DND-41 (cell line): ENCODE data around the gene DNAH14.

Source experiments
- EZH2 ChIP-seq: IDR thresholded peaks from 3 replicates; pipeline ENCODE4 v1.6.1; 2012; ENCODE audit warnings: borderline replicate concordance, low read depth, mild to moderate bottlenecking, moderate library complexity, low read length, inconsistent platforms; ENCODE audit not compliant: severe bottlenecking
- TF ChIP-seq, protein P1 (sequence below): IDR thresholded peaks from 2 replicates; pipeline ENCODE4 v1.5.1; 2012; ENCODE audit warnings: borderline replicate concordance, low read length, moderate library complexity, mild to moderate bottlenecking; ENCODE audit not compliant: poor library complexity, severe bottlenecking; ENCODE audit errors: extremely low read depth

DNA sequence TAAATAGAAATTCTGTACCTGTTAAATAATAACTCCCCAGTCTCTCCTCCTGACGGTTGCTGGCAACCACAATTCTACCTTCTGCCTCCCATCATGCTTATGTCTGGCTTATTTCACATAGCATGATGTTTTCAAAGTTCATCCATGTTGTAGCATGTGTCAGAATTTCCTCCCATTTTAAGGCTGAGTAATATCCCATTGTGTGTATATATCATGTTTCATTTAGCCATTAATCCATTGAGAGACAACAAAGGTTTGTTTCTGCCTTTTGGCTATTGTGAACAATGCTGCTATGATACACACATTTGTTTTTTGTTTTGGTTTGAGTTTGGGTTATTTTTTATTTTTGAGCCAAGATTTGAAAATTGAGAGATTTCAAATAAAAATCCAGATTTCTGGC, 426.4 kb downstream of the DNAH14 start:
- TF ChIP-seq, protein P1, sequence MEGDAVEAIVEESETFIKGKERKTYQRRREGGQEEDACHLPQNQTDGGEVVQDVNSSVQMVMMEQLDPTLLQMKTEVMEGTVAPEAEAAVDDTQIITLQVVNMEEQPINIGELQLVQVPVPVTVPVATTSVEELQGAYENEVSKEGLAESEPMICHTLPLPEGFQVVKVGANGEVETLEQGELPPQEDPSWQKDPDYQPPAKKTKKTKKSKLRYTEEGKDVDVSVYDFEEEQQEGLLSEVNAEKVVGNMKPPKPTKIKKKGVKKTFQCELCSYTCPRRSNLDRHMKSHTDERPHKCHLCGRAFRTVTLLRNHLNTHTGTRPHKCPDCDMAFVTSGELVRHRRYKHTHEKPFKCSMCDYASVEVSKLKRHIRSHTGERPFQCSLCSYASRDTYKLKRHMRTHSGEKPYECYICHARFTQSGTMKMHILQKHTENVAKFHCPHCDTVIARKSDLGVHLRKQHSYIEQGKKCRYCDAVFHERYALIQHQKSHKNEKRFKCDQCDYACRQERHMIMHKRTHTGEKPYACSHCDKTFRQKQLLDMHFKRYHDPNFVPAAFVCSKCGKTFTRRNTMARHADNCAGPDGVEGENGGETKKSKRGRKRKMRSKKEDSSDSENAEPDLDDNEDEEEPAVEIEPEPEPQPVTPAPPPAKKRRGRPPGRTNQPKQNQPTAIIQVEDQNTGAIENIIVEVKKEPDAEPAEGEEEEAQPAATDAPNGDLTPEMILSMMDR: no peak
- no peak for TF ChIP-seq EZH2
